G401 (cell line): ENCODE data around the gene PTPN20. TPM values are rescaled to one million over a fixed set of nuclear protein-coding genes. Genes with fewer than 3 reads are reported as not detected.

ENCODE experiments used
- DNase-seq: peaks from one replicate; pipeline ENCODE4 v3.0.0-alpha.2; 2015; ENCODE audit warnings: low spot score
- in situ Hi-C: cut with HindIII; loops from 2 replicates; pipeline ENCODE4 v1.10.0; 2016; ENCODE audit warnings: low sequenced_read_pairs, mixed read lengths
- total RNA-seq: library from RNA; depleted of rRNA; stranded (reverse); fragments of >200 nt; shearing (Covaris generic); gene quantifications from 2 replicates; pipeline ENCODE4 v1.2.3, GENCODE V29; 2014

The PTPN20 gene
- total RNA-seq, 1 experiment from 2014 or later, result not detected

DNA sequence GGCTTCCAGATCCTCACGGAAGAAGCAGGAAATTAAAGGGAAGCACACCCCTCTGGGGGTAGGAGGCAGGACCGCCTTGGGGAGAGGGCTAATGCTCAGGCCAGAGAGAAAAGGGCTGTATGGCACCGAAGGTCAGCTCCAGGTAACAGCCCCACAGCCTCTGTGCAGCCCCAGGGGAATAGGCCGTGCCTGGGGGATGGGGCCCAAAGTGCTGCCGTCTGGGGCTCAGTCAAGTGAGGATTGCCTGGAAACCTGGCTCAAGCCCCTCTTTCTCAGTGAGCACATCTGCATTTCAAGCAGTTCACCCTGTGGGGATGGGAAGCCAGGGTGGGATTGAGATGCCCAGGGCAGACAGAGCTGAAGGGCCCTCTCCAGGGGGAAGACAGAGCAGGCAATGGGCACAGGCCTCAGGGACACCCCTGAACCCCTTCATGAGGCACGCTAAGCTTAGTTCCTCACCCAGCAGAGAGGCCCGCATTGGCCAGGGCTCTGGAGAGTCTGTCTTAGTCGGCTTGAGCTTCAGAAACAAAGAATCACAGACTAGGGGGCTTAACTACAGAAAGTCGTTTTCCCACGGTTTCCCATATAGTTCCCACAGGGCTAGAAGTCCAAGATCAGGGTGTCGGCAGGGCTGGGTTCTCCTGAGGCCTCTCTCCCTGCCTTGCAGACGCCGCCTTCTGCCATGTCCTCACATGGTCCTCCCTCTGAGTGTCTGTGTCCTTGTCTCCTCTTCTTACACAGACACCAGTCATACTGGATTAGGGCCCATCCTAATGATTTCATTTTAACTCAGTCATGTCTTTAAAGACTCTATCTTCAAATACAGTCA is 118.2 kb downstream of the PTPN20 start:
- DNase-seq, result no peak
- in situ Hi-C loops, result no loop called here

DNA sequence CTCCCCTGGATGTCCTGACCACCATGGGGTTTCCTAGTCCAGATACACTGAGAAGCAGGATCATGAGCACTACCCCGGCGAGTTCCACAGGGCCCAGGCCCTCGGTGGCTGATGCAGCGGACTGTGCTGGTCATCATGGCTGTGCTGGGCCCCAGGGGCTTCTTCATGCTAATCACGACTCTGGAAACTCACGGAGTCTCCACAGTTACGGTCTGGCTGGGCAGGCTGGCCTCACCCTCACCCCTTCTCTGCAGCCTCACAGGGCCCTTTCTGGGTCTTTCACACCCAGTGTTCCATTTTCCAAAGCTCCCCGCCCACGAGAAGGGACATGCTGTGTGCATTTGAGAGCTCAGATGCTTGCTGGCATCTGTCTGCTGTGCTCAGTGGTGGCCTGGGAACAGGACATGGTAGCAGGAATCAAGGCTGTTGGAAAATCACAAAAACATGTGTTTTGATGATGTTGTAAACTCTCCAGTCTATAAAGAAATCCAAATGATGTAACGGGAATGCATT is 119.0 kb downstream of the PTPN20 start:
- in situ Hi-C loops, result no loop called here
- DNase-seq, result no peak

DNA sequence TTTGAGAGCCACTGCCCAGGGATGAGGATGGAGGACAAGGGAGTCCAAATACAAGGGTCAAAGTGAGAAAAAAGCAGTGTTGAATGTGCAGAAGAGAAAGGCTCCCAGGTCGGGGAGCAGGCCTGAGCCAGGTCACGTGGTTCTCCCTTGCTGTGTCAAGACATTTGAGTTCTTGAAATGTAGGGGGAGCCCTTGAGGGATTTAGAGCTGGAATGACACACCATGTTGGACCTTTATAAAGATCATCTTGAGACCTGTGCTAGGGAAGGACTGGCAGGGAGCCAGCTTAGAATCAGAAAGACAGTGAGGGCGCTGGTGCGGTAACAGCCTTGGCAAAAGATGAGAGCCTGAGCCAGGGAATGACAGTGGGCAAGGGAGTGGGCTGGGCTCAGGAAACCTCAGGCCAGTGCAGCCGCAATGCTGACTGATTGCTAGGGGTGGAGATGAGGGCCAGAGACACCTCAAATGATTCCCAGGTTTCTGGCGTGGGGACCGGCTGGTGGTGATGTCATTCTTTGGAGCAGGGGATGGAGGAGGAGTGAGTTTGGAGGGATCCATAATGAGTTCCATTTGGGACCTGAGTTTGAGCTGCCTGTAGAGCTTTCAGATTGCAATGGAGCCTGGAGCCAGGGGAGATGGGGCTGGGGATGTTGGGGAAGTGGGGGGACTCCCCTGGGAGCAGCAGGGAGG is 120.1 kb downstream of the PTPN20 start:
- DNase-seq, result peak; percentile 13
- in situ Hi-C loops, result no loop called here

DNA sequence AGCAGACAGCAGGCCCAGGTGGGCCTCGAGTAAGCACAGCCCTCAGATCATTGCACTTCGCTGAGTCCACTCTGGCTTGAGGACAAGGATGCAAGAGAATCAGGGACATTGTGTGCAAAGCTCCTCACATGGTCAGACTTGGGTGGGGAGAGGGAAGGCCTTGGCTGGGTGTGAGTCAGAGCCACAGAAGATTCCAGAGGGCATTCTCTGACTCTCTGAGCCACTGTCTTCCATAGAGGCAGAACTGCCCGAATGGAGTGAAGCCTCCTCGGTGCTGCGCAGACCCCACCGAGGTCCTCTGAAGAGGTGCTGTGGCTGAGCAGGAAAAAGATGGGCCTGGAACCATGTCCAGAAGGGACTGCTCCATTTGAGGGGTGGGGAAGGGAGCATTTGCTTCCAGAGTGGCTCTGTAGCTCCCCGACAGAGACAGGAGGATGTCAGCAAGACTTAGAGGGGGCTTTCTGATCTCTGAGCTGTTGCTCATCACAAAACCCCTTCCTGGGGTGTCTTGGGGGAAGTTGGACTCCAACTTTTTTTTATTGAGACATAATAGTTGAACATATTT is 120.8 kb downstream of the PTPN20 start:
- in situ Hi-C loops, result no loop called here

DNA sequence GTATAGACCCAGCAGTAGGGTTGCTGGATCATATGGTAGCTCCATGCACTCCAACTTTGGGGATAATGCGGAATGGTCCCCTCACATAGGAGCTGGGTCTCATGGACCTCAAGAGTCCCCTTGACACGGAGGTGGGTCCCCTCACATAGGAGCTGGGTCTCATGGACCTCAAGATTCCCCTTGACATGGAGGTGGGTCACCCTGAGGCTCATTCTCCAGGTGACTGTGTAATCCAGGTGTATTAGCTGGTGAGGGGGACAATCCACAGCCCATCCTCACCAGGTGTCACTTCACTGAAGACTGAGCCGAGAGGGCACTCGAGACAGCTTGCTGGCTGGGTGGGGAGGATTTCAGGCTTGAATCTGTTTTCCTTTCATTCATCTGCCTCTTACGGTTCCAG is 121.9 kb downstream of the PTPN20 start:
- no peak for DNase-seq
- in situ Hi-C loops, result no loop called here

More for the DNA sequence above, 120.8 kb downstream of the PTPN20 start:
- DNase-seq, result no peak

DNA sequence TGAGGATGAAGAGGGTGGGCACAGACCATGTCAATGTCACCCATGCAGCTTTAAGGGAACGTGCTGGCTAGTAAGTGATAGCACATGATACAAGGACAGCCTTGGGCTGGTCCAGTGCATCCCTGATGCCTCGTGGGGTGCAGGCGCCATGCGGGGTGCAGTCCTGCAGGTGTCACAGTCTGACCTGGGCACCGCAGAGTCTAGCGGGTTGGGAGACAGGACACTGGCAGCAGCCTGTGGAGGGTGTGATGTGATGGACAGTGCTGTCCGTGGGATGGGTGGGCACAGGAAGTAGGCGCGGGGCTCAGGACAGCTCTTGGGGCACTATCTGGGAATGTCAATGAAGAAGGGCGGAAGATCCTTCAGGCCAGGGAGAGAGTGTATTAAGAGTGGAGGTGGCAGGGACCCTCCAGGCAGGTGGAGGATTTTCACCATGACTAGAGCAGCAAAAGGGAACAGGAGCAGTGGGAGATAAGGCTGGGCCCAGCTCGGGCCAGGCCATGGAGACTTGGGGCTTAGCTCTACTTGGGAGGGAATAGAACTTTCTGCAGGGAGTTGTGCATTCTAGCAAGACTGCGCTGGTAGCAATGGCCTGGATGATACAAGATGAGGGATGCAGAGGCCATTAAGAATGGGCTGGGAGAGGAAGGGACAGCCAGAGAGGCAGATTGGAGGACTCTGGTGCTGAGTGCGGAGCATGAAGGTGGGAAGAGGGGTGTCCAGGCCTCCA is 122.5 kb downstream of the PTPN20 start:
- no peak for DNase-seq
- in situ Hi-C loops, result no loop called here

DNA sequence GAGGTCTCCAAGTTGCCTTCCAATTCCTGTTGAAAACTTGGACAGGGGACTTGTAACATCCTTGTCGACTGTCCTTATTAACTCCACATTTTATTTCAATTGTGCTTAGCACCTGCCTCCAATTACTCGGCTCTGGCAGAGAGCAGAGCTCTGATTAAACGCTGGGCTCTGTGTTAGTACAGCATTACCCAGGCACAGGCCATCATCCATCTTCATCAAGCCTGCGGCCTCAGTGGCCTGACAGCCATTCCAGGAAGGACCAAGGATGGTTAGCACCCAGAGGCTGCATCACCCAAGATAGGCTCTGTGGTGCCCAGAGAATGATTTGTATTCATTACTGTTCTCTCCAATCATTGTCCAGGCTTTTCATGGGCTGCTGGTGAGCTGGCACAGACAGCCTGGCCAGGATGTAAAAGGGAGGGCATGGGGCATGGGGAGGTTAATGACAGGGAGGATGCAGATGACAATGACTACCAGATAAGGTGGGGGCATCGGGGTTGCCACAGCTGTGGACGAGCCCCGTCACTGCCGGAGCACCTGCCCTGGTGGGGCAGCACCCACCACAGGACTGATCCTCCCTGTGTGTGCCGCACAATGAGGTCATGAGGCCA is 123.3 kb downstream of the PTPN20 start:
- DNase-seq, result no peak
- in situ Hi-C loops, result no loop called here

DNA sequence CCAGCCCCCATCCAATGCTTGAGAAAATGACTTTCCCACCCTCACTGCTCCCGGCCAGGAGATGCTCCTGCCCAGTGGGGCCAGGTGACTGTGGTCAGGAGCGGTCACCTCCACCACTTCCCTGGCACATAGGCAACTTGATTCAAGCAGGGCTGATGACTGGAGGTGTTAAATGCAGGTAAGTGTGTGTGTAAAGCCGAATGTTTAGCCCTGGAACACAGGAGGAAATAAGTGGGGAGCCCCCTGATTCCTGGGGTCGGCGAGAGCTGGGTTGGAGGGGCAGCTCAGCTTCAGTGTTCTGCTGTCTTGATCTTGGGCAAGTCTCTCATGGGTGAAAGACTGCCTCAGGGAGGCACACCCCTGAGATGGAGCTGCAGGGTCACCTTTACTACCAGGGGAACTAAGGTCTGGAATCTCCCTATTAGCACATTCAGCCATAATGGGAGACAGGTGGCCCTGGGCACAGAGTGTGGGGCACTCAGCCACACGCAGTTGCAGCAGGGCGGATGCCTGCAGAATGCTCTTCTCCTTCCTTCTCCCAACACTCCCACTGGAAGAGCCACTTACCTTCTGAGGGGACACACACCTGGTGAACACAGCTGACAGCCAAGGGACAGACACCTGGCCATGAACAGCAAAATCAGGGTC is 124.1 kb downstream of the PTPN20 start:
- DNase-seq, result no peak
- in situ Hi-C loops, result no loop called here

DNA sequence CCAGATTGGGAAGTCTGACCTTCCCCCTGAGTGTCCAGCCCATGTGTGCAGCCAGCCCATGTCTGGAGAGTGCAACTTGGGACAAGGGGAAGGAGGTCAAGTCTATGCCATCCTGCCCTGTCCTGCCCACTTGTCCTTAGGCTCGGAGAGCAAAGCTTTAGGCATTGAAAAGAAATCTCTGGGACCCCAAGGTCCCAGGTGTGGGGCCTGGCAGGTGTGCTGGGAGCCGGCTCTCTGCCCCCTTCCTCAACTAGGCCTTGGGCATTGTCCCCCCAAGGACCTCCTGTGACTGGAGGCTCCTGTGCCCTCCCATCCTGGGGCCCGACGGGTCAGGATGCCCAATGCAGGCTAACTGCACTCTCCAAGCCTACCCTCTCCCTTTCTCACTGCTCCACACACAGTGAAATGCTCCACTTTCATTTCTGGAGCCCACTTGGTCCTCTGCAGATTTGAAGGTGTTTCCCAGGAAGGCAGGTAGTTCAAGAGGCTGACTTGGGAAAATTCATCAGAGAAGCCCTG is 124.7 kb downstream of the PTPN20 start:
- in situ Hi-C loops, result no loop called here
- DNase-seq, result no peak

DNA sequence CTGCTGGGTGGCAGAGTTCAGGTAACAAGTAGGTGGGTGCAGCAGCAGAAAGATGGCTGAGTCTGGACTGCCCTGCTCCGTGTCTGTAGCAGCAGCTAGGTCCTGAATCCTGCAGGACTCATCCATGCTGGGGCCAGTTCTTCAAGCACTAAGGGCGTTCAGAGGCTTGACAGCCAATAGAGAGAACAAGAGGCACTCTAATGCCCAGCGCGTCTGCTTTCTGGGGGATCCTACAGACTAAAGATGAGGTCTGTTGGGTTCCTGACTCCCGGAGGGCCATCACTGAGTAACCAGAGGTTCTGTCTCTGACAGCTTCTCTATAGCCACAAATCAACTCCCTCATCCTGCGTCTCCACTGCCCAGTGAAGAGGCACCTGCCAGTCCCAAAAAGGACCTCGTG is 125.5 kb downstream of the PTPN20 start:
- DNase-seq, result no peak
- in situ Hi-C loops, result no loop called here

DNA sequence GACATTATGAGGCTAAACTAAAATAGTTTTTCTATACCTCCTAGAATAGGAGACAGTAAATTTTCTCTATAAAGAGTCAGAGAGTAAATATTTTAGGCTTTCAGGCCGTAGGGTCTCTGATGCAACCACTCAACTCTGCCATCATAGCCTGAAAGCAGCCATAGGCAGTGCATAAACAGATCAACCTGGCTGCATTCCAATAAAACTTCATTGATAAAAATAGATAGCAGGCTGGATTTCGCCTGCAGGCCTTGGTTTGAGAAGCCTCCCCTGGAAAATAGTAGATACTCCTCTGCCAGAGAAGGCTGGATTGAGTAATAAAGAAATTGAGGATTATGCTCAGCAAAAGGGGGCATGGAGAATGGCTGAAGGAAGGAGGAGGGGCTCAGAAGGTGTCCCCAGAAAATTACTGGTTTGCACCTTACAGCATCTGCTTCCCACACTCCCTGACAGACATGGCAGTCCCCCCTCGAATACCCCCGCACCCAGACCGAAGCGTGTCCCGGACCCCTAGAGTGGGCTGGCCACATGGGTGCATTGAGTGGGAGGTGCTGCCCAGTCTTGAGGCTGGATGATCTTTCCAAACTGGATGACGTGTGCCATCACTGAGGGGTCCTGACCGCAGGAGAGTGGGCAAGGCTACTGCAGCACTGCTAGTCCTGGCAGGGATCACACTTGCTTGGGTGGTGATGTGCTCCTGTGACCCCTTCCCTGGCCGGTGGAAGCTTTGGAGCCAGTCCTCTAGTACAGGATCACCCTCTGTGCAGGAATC is 126.6 kb downstream of the PTPN20 start:
- in situ Hi-C loops, result no loop called here
- DNase-seq, result no peak

DNA sequence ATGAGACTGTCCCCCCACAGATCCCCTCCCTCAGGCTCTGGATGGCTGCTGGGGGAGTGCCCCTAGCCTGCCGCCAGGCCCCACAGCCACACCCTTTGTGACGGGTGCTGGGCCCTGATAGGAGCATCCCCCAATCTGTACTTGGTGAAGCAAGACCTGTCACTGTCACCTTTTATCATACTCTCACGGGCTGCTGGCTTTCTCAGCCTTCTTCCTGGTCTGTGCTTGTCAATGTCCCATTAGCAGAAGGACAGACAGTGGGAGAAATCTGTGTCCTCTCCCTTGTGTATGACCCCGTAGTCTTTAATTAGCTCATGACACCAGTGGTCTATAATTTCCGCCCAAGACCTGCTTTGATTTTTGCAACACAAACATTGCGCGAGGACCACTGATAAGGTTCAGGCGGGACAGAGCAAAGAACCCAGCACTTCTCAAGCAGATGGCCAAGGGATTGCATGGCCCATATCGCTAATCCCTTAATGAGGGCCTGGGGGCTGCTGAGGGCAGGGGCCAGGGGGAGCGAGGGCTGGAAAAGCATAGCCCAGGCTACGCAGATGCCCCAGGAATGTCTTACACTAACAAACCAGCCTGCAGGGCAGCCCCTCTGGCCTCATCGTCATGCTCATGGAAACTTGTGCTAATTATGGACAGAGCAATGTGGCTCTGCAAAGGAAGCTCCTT is 127.8 kb downstream of the PTPN20 start:
- in situ Hi-C loops, result no loop called here
- DNase-seq, result no peak

DNA sequence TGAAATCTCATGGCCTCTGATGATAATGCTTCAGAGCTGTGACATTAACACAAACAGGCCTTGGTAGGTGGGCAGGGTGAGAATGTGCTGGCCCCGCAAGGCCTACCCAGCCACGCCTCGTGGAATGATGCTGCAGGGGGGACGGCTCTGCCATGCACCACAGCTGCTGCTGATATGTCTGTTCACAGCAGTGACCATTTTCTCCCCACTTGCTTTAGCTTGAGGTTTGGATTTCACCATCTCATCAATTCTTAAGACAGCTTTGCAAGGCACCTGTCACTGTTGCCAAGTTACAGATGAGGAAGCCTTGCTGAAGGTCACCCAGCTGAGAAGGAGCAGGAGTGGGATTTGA is 128.3 kb downstream of the PTPN20 start:
- DNase-seq, result no peak
- in situ Hi-C loops, result no loop called here

DNA sequence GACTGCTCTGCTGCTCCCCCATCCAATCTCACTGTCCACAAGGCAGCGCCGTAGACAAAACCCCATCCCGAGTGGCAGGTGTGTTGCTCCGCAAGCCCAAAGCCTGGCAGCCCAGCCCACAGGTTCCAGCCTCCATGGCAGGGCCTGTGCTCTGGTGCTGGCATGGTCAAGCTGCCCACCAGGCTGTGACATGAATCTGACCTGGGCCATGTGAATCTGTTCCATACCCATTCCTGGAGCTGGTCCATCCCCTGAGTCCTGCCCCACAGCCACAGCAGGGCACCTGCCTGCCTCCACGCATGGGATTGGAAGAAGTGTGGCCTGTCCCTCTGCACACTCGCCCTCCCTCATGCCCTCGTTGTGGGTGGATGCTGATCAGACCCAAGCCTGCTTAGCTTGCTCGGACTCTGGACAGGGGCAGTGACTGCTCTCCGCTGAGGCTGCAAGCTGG is 128.8 kb downstream of the PTPN20 start:
- DNase-seq, result no peak
- in situ Hi-C loops, result no loop called here

DNA sequence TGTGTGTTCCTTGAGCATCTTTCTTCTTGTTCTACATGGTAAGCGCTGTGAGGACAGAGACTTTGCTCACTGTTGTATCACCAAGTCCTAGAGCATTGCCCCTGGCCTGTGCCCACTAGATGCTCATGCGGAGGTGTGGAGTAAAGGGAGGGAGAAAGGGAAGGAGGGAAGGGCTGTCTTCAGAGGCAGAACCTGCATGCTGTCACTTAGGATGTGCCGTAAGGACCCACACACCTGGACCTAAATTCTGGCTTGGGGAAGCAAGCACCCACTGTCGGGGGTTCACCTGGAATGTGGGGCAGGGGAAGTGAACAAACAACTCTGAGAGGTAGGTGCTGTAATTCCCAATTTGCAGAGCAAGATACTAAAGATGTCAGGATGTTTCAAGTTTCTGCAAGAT is 129.5 kb downstream of the PTPN20 start:
- DNase-seq, result no peak
- in situ Hi-C loops, result no loop called here

DNA sequence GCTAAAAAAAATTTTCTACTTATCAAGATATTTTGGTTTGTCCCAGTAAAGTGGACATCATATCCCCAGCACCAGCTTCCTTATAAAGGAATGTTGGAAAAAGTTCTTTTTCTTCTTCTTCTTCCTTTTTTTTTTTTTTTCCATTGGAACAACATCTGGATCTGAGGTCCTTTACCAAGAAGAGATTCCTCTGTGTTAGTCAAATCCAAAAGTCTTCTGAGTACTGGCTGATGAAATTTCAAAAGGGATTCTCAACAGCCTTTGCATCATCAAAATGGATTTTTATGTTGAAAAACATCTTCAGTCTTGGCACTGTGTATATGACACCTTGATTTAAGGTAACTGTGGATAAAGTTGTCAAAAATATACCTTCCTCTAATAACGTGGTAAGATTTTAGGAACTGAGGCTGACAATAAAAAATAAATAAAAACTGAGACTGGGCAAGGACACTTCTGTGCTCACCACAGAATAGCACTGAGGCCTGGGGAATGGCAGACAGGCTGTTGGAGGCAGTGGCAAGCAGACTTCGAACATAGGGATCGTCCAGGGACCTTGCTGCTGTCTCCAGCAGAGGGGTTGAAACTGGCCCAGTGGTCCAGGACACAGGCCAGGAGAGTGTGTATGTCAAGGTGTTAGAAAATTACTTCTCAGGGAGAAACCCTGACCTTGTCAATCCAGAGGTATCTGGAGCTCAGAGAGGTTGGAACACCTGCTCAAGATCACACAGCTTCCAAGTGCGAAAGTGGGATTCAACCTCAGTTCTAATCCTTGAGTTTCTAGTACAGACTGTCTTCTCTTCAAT is 130.4 kb downstream of the PTPN20 start:
- DNase-seq, result no peak
- in situ Hi-C loops, result no loop called here

DNA sequence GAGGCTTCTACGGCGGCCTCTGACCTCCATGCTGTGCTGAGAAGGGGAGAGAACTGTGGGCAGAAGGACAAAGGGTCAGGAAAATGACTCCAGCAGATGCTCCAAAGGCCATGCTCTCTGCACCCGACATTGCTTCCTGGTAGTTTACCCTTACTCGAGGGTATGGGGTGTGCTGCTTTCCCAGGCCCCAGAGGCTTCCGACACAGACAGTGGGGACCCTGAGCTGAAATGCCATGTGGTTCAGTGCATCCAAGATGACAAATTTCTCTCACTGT is 130.9 kb downstream of the PTPN20 start:
- no peak for DNase-seq
- in situ Hi-C loops, result no loop called here
